Effector memory CD8-positive, alpha-beta T cell (primary cell): ENCODE data around the gene KCNT1.

Source experiments
- ATAC-seq: fragments of 150-1000 bp; cut with Tn5 transposase; replicated peaks from 2 replicates; pipeline ENCODE4 v1.10.0; 2021; ENCODE audit warnings: mild to moderate bottlenecking, moderate library complexity
- DNase-seq, 3 experiments: peaks; one replicate each; pipeline ENCODE4 v3.0.0; 2021
- H3K27ac Mint-ChIP-seq, 2 donors: one replicate each; pipeline ENCODE4 v1.8.0; 2022; ENCODE audit warnings: mild to moderate bottlenecking in 2 of 2, mixed read lengths in 2 of 2, moderate library complexity in 2 of 2
- H3K27me3 Mint-ChIP-seq, 2 donors: one replicate each; pipeline ENCODE4 v1.8.0; 2022; ENCODE audit warnings: mixed read lengths in 2 of 2
- H3K36me3 Mint-ChIP-seq: one replicate; pipeline ENCODE4 v1.8.0; 2022; ENCODE audit warnings: mild to moderate bottlenecking, moderate library complexity, mixed read lengths; ENCODE audit not compliant: insufficient read depth
- H3K4me1 Mint-ChIP-seq, 2 donors: one replicate each; pipeline ENCODE4 v1.8.0; 2022; ENCODE audit warnings: low read depth in 2 of 2, mixed read lengths in 2 of 2
- H3K4me3 Mint-ChIP-seq, 2 donors: one replicate each; pipeline ENCODE4 v1.8.0; 2022; ENCODE audit warnings: mild to moderate bottlenecking in 2 of 2, mixed read lengths in 2 of 2, moderate library complexity in 2 of 2
- H3K9me3 Mint-ChIP-seq, 2 donors: one replicate each; pipeline ENCODE4 v1.8.0; 2022; ENCODE audit warnings: mixed read lengths in 2 of 2

Gene KCNT1

DNA sequence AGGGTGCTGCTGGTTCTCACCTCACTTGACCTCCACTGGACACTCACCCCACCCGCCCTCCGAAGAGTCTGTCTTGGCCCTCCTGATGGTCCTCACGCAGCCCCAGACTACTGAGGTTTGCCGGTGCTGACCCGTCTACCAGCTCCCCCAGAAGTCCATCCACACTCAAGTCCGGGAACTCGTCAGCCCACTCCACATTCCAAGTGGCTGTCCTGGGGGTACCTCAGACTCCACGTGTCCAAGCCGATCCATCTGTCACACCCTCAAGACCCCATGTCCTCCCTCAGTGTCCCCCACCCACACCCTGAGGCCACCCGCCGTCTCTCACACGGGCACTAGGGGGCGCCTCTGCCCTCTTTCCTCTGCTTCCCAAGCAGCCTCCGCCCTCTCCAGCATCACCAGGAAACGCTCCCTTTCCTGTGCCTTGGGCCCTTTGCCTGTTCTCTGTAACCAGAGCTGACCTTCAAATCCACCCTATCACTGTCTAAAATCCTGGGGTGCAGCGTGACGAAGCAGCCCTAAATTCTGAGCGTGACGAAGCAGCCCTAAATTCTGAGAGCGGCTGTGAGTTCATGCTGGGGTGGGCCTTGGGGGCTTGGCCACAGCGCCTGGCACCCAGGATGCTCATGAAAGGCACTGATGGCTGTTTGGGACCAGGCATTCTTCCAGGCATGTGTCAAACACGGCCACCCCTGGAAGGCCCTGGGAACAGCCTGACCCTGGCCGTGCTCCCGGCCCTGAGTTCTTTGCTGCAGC lies 95.7 kb downstream of the KCNT1 start:
- no peaks in the 10 kb centered on the region for H3K9me3 Mint-ChIP-seq
- no peak overlapping the region for H3K27ac Mint-ChIP-seq
- ATAC-seq (no peak), DNase-seq (no peak)
- H3K4me1 Mint-ChIP-seq, result peaks cover 0 to 3% of the 10 kb centered on the region in 2 donors
- H3K4me3 Mint-ChIP-seq, result no peak overlapping the region
- peaks cover 0 to 10% of the 10 kb centered on the region in 2 donors for H3K27me3 Mint-ChIP-seq
- peaks cover 2% of the 10 kb centered on the region for H3K36me3 Mint-ChIP-seq

DNA sequence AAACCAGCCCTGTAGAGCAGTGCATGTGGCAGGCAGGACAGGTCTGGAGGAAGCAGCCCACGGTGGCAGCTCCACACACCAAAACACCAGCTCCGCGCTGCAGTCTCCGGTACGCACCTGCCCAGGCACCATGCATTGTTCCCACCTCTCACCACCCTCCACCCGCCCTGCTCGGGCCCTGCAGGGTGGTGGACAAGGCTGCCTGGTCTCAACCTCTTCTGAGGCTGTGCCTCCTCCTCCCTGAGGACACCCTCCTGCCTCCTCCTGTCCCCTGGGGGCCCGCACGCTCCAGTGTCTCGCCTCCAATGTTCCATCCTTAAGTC lies 96.2 kb downstream of the KCNT1 start:
- H3K4me3 Mint-ChIP-seq, result no peak overlapping the region
- ATAC-seq, result no peak
- no peak for DNase-seq
- H3K27me3 Mint-ChIP-seq, result peaks cover 0 to 10% of the 10 kb centered on the region in 2 donors
- no peak overlapping the region for H3K27ac Mint-ChIP-seq
- peaks cover 0 to 3% of the 10 kb centered on the region in 2 donors for H3K4me1 Mint-ChIP-seq
- peaks cover 2% of the 10 kb centered on the region for H3K36me3 Mint-ChIP-seq
- H3K9me3 Mint-ChIP-seq, result no peaks in the 10 kb centered on the region

DNA sequence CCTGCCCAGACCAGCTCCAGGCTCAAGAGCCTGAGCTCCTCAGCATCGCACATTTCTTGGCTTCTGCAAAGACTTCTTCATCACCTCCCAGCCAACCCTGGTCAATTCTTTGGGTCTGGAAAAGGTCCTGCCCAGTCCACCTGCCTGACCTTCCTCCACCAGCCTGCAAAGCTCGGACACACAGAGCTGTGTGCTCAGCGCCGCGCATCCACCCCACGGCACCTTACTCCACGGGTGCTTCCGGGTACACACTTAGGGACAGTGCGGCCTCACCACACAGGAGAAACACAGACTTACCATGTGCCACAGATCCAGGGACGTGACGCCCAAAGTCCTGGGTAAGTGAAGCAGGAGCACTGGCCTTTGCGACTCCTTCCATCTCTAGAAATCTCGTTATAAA lies 97.3 kb downstream of the KCNT1 start:
- H3K36me3 Mint-ChIP-seq, result peaks cover 2% of the 10 kb centered on the region
- H3K27ac Mint-ChIP-seq, result no peak overlapping the region
- H3K4me1 Mint-ChIP-seq, result peaks cover 0 to 3% of the 10 kb centered on the region in 2 donors
- H3K4me3 Mint-ChIP-seq, result no peak overlapping the region
- DNase-seq (no peak), ATAC-seq (no peak)
- no peaks in the 10 kb centered on the region for H3K9me3 Mint-ChIP-seq
- peaks cover 0 to 10% of the 10 kb centered on the region in 2 donors for H3K27me3 Mint-ChIP-seq

DNA sequence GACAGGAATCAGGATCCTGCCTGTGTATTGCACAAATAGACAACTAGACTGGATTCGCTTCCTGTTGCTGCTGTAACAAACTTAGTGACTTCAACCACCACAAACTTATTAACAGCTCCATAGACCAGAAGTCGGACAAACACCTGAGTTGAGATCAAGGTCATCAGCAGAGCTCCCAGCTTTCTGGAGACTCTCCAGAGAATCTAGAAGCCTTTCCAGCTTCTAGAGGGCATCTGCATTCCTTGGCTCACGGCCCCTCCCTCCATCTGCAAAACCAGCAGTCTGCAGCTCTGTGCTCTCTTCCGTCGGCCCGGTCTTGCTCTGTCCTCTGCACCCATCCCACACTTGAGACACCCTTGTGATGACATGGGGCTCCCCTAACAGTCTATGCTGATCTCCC lies 99.1 kb downstream of the KCNT1 start:
- no peak for ATAC-seq
- no peak overlapping the region for H3K4me3 Mint-ChIP-seq
- H3K27ac Mint-ChIP-seq, result no peak overlapping the region
- DNase-seq, result no peak
- H3K36me3 Mint-ChIP-seq, result peaks cover 5% of the 10 kb centered on the region
- H3K9me3 Mint-ChIP-seq, result no peaks in the 10 kb centered on the region
- H3K4me1 Mint-ChIP-seq, result peaks cover 8 to 10% of the 10 kb centered on the region in 2 donors
- peaks cover 0 to 10% of the 10 kb centered on the region in 2 donors for H3K27me3 Mint-ChIP-seq

DNA sequence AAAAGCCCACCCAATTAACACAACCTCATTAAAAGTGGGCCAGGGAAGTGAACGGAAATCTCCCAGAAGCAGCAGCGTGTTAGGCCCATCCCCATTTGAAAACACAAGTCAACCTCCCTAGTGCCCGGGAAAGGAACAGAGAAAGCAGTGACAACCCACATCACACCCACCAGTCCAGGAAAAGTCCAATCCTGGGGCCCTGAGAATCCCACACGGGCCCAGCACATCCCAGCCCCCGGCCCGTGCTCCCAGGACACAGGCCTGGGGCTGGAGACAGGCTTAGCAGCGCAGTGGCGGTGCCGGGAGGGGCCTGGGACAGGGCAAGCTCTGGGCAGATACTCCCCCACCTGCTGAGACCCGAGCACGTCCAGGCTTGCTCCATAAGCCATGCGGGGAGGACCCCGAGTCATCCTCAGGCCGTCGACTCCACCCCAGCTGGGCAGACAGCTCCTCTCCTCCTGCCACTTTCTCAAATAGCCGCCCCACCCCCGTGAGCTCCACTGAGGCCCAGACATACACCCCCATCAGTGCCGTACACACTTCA lies 101.0 kb downstream of the KCNT1 start:
- no peak for ATAC-seq
- Mint-ChIP-seq H3K27me3 (peaks cover 0 to 10% of the 10 kb centered on the region in 2 donors), H3K4me3 (no peak overlapping the region), H3K27ac (no peak overlapping the region), H3K9me3 (no peaks in the 10 kb centered on the region), H3K4me1 (peaks cover 17 to 20% of the 10 kb centered on the region in 2 donors), H3K36me3 (peaks cover 5% of the 10 kb centered on the region)
- DNase-seq, result no peak

DNA sequence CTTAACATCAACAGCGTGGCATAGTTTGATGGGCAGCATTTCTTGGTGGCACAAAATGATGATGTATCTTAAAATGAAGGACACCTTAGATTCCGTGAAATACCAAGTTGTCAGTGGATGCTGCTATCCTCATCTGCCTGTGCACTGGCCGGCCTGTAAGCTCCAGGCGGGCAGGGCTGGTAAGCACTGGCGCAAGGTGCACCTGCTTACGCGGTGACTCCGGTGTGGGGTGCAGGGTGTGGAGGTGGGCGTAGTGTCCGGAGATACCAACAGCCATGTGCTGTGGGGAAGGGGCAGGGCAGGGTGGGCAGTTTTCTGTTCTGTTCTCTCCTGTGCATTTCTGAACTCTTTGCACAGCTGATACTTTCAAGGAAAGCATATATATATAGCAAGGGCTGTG lies 101.5 kb downstream of the KCNT1 start:
- Mint-ChIP-seq H3K4me3 (no peak overlapping the region), H3K9me3 (no peaks in the 10 kb centered on the region), H3K27me3 (peaks cover 0 to 6% of the 10 kb centered on the region in 2 donors), H3K36me3 (peaks cover 5% of the 10 kb centered on the region), H3K27ac (no peak overlapping the region), H3K4me1 (peaks cover 17 to 22% of the 10 kb centered on the region in 2 donors)
- no peak for ATAC-seq
- DNase-seq, result no peak

DNA sequence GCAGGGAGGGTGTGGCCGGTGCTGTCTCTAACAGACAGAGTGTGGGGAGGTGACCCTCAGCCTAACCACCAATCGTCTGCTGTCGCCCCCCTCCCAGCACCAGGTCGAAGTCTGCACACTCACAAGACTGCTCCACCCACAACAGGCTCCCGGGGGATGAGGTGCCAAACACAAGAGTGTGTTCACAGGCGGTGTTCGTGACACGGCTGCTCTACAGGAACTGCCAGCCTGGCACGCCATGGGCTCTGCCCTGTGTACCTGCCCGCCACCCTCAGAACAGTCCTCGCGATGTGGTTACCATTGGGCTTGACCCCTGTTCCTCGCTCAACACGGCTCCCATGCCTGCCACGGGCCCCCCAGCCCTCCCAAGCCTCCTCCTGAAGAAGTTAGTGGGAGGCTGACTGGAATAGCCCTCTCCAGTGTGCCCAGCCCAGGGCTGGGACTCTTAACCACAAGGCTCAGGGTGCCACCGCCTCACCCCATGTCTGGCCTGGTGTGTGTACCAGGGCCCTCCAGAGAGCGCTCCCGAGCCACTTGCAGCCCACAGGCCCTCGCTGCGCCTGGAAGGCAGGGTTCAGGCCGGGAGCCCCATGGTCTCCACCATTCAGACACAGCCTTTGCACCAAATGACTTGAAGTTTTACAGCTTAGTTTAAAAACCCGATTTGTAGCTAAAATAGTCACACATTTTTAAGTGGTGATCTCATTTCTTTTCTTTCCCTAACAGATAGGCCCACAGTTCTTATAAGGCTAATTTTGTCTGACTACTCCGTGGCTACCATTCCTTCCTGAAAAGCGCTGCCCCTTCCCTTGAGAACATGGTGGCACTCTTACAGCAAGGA lies 102.8 kb downstream of the KCNT1 start:
- Mint-ChIP-seq H3K9me3 (no peaks in the 10 kb centered on the region), H3K4me1 (peaks cover 17 to 22% of the 10 kb centered on the region in 2 donors), H3K4me3 (no peak overlapping the region), H3K27me3 (no peaks in the 10 kb centered on the region), H3K36me3 (peaks cover 7% of the 10 kb centered on the region), H3K27ac (peak overlapping the region in 1 of 2 donors; percentile 73)
- no peak for DNase-seq
- ATAC-seq, result no peak

DNA sequence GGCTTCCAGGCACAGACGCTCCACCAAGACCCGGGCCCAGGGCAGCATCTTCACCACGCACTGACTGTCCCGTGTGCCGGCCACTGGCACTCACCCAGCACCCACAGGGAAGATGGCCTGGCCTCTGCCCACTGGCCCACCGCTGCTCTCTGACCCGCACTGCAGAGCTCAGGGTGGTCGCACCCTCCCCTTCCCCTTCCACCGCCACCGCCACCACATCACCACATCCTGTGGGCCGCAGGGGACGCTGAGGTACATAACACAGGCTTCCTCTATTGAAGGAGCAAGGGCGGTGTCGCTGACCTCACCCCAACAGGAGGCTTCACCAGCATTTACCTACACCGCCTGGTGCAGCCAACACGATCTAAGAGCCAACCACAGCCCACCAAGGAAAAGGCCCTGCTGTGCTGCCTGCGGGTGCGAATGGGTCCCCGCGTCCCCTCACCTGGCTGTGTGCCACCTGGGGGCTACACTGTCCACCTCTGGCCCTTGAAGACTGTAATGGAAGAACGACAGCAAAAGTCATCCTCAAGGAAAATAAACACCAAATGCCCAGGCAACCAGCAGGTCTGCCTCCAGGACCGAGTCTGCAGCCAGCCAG lies 103.5 kb downstream of the KCNT1 start:
- no peaks in the 10 kb centered on the region for H3K27me3 Mint-ChIP-seq
- no peaks in the 10 kb centered on the region for H3K9me3 Mint-ChIP-seq

DNA sequence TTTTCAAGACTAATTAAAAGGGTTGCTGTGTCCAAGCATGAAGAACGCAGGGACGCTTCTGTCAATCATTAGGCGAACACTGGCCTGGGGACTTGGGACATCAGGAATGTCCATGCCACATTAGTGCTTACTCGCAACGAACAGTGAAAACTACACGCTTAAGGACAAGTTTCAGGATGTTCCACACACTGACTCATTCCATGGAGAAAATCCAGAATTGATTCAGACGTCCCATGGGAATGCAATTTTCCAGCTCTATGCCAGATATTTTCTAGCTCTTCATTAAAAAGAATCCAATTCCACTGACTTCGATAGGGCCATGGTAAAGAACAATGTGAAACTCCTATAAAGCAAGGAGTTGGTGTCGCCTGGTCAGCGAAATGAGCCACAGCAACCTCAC lies 107.2 kb downstream of the KCNT1 start:
- Mint-ChIP-seq H3K9me3 (no peaks in the 10 kb centered on the region), H3K4me1 (peaks cover 17 to 22% of the 10 kb centered on the region in 2 donors), H3K27ac (no peak overlapping the region), H3K27me3 (no peaks in the 10 kb centered on the region), H3K4me3 (no peak overlapping the region), H3K36me3 (peaks cover 42% of the 10 kb centered on the region)
- ATAC-seq, result no peak
- DNase-seq, result no peak

More for the DNA sequence above, 103.5 kb downstream of the KCNT1 start:
- no peak for DNase-seq
- Mint-ChIP-seq H3K4me1 (peaks cover 17 to 22% of the 10 kb centered on the region in 2 donors), H3K4me3 (no peak overlapping the region), H3K27ac (peak overlapping the region; percentile 73 to 87), H3K36me3 (peaks cover 12% of the 10 kb centered on the region)
- no peak for ATAC-seq

DNA sequence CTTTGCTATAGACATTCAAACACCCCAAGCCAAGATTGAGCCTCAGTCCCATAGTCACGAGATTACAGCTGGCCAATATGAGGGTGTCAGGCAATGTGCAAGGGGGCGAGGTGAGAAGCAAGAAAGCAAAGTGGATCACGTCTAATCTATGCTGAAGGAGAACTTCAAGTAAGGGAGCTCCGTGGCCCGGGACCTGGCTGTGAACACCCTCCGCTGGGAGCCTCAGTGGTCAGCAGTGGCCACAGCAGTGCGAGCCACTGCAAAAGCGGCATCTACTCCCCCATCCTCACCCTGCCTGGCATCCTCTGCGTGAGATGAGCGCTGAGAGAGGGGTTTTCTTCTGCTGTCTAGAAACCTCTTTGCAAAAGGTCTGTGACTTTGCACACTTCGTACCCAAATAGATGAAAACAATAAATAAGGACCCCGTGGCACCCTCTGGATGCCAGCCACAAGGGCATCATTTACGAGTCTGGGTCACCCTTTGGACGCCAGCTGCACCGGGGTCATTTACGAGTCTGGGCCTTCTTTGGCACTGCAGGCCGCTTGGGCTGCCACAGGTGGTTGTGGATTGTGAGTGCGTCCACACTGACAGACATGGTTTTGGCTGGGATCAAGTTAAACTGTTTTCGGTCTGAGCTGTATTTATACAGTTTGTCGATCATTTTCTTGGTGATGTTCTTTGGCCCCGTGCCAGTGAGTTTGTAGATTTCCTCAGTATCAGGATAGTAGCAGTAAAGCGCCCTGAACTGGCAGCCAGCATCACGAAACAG lies 109.0 kb downstream of the KCNT1 start:
- DNase-seq (no peak), ATAC-seq (no peak)
- Mint-ChIP-seq H3K36me3 (peaks cover 42% of the 10 kb centered on the region), H3K4me3 (no peak overlapping the region), H3K27me3 (no peaks in the 10 kb centered on the region), H3K27ac (no peak overlapping the region), H3K4me1 (peaks cover 15 to 16% of the 10 kb centered on the region in 2 donors), H3K9me3 (no peaks in the 10 kb centered on the region)

DNA sequence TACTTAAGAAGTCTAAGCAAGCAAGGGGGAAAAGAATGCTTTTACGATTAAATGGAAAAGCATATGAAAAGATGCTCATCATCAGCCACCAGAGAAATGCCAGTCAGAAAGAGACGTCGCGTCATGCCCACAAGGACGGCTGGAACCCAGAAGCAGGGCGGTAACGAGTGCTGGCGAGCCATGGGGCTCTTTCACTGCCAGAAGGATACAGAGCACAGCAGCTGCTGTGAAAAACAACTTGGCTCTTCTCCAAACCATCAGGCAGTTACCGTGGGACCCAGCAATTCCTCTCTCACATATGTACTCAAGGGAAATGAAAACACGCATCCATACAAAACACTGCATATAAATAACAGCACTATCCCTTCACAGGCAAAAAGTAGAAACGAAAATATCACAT lies 109.8 kb downstream of the KCNT1 start:
- H3K4me3 Mint-ChIP-seq, result no peak overlapping the region
- peaks cover 47% of the 10 kb centered on the region for H3K36me3 Mint-ChIP-seq
- peaks cover 13 to 19% of the 10 kb centered on the region in 2 donors for H3K4me1 Mint-ChIP-seq
- H3K9me3 Mint-ChIP-seq, result no peaks in the 10 kb centered on the region
- H3K27ac Mint-ChIP-seq, result no peak overlapping the region
- ATAC-seq (no peak), DNase-seq (no peak)
- H3K27me3 Mint-ChIP-seq, result no peaks in the 10 kb centered on the region

DNA sequence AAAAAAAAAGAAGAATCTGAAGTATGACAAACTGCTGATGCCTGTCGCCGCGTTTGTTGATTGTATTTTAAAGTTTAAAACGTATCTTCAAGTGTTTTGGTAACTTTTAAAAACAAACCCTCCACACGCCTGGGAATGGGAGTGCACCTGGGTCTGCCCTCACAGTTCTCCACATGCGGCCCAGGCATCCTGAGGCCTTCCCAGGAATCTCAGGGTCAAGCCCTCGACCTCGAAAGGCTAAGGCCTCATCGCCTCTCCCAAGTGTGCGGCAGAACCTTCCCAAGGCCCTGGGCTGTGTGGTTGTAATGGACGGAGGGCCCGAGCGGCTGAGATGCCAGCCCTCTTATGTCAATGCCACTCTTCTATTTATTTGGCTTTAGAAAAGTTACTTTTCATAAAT lies 111.0 kb downstream of the KCNT1 start:
- H3K4me3 Mint-ChIP-seq, result no peak overlapping the region
- peaks cover 3 to 10% of the 10 kb centered on the region in 2 donors for H3K4me1 Mint-ChIP-seq
- no peaks in the 10 kb centered on the region for H3K27me3 Mint-ChIP-seq
- no peak overlapping the region for H3K27ac Mint-ChIP-seq
- peaks cover 58% of the 10 kb centered on the region for H3K36me3 Mint-ChIP-seq
- DNase-seq (no peak), ATAC-seq (no peak)
- H3K9me3 Mint-ChIP-seq, result no peaks in the 10 kb centered on the region
